Endothelial cell (in vitro differentiated cells): ENCODE data around the gene OLFM2. TPM values are rescaled to one million over a fixed set of nuclear protein-coding genes. Genes with fewer than 3 reads are reported as not detected.

Experiments
- DNase-seq: peaks from one replicate; pipeline ENCODE4 v3.0.0; 2021; ENCODE audit warnings: low spot score
- H3K27ac Mint-ChIP-seq: one replicate; pipeline ENCODE4 v1.8.0; 2021; ENCODE audit warnings: mixed read lengths, inconsistent platforms; ENCODE audit not compliant: unreplicated experiment
- H3K27me3 Mint-ChIP-seq: one replicate; pipeline ENCODE4 v1.8.0; 2021; ENCODE audit warnings: mild to moderate bottlenecking, moderate library complexity, mixed read lengths, inconsistent platforms; ENCODE audit not compliant: unreplicated experiment
- H3K36me3 Mint-ChIP-seq: one replicate; pipeline ENCODE4 v1.8.0; 2021; ENCODE audit warnings: mild to moderate bottlenecking, low read depth, mixed read lengths, inconsistent platforms; ENCODE audit not compliant: unreplicated experiment
- H3K4me1 Mint-ChIP-seq: one replicate; pipeline ENCODE4 v1.8.0; 2021; ENCODE audit warnings: mild to moderate bottlenecking, mixed read lengths, inconsistent platforms; ENCODE audit not compliant: unreplicated experiment
- H3K4me3 Mint-ChIP-seq: one replicate; pipeline ENCODE4 v1.8.0; 2021; ENCODE audit warnings: mild to moderate bottlenecking, mixed read lengths, inconsistent platforms; ENCODE audit not compliant: unreplicated experiment
- H3K9me3 Mint-ChIP-seq: one replicate; pipeline ENCODE4 v1.8.0; 2021; ENCODE audit warnings: mixed read lengths, inconsistent platforms; ENCODE audit not compliant: unreplicated experiment
- total RNA-seq: library from RNA; stranded (reverse); fragmentation: NEBNext Ultra II Directional; extraction: Animal tissue kit (Norgen Biotek cat#: 25700); gene quantifications from one replicate; pipeline ENCODE4 v1.2.1, GENCODE V29; 2021; ENCODE audit not compliant: unreplicated experiment
- TF ChIP-seq, protein P1 (sequence below): fragments of 200-600 bp; sonication (generic); IDR thresholded peaks from one replicate; pipeline ENCODE4 v1.5.0; 2021; ENCODE audit warnings: antibody characterized with exemption; ENCODE audit not compliant: unreplicated experiment

Gene OLFM2
- total RNA-seq, 1 donor from 2014 or later = 12.0 TPM

DNA sequence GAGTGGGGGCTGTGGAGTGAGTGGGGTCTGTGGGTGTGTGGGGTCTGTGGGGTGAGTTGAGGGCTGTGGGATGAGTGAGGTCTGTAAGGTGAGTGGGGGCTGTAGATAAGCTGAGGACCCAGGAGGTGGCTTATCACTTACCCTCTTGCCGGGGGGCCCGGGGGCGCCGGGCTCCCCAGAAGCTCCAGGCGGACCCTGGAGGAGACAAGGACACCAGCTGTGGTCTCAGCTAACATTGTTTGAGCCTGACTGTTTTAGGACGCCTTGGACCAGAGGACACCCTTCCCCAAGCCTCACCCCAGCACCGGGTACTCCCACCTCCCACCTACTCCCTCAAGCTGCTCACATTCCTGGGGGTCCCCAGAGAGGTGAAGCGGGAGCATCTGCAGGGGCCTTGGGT lies 34.2 kb upstream of the OLFM2 start:
- Mint-ChIP-seq H3K36me3 (peaks cover 4% of the 10 kb centered on the region), H3K27ac (no peak overlapping the region), H3K9me3 (no peaks in the 10 kb centered on the region), H3K4me1 (no peaks in the 10 kb centered on the region), H3K4me3 (no peak overlapping the region), H3K27me3 (peaks cover 16% of the 10 kb centered on the region)
- TF ChIP-seq, protein P1, sequence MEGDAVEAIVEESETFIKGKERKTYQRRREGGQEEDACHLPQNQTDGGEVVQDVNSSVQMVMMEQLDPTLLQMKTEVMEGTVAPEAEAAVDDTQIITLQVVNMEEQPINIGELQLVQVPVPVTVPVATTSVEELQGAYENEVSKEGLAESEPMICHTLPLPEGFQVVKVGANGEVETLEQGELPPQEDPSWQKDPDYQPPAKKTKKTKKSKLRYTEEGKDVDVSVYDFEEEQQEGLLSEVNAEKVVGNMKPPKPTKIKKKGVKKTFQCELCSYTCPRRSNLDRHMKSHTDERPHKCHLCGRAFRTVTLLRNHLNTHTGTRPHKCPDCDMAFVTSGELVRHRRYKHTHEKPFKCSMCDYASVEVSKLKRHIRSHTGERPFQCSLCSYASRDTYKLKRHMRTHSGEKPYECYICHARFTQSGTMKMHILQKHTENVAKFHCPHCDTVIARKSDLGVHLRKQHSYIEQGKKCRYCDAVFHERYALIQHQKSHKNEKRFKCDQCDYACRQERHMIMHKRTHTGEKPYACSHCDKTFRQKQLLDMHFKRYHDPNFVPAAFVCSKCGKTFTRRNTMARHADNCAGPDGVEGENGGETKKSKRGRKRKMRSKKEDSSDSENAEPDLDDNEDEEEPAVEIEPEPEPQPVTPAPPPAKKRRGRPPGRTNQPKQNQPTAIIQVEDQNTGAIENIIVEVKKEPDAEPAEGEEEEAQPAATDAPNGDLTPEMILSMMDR = no peak
- no peak for DNase-seq

DNA sequence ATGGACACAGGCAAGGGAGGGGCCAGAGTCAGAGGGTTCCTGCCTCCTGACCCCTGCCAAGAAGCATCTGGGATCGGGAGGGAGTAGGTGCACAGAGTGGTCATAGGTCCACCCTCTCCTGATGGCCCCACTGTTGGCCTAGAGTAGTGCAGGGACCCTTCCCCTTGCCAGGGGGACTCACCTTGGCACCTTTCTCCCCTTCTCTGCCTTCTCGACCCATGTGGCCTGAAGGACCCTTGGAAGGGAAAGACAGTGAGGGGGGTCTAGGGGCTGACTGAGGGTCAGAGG lies 33.3 kb upstream of the OLFM2 start:
- DNase-seq = no peak
- TF ChIP-seq, protein P1 = no peak
- Mint-ChIP-seq H3K4me1 (no peaks in the 10 kb centered on the region), H3K27me3 (peaks cover 16% of the 10 kb centered on the region), H3K4me3 (no peak overlapping the region), H3K9me3 (no peaks in the 10 kb centered on the region), H3K27ac (no peak overlapping the region), H3K36me3 (peaks cover 4% of the 10 kb centered on the region)

DNA sequence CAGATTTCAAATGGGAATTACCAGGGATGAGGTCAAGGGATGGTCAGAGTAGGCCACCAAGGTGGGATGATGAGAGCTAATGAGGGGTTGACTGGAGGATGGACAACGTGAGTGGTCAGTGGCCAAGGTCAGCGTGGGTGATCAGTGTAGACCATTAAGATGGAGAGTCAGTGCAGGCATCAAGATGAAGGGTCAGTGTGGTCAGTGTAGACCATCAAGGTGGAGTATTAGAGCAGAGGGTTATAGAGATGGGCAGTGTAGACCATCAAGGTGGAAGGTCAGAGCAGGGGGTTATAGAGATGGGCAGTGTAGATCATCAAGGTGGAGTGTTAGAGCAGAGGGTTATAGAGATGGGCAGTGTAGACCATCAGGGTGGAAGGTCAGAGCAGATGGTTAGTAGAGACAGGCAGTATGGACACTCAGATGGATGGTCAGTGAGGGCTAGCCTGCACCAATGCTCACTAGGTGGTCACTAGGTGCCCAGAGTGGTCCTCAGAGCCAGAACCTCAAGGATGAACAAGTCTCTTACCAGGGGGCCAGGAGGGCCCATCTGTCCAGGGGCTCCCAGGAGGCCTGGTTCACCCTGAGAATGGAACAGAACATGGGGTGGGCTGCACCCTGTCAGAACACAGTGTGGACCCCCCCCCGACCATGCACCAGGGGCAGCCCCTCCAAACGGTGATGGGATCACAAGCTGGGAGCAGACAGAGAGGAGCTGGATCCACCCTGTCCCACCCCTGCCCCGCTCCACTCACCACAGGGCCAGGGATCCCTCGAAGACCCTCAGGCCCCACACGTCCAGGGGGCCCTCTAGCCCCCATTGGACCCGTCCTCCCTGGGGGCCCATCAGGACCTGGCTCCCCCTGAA lies 32.7 kb upstream of the OLFM2 start:
- no peak for DNase-seq
- H3K27ac Mint-ChIP-seq = no peak overlapping the region
- peaks cover 16% of the 10 kb centered on the region for H3K27me3 Mint-ChIP-seq
- no peaks in the 10 kb centered on the region for H3K9me3 Mint-ChIP-seq
- TF ChIP-seq, protein P1 = no peak
- H3K36me3 Mint-ChIP-seq = peaks cover 4% of the 10 kb centered on the region
- H3K4me1 Mint-ChIP-seq = no peaks in the 10 kb centered on the region
- H3K4me3 Mint-ChIP-seq = no peak overlapping the region

DNA sequence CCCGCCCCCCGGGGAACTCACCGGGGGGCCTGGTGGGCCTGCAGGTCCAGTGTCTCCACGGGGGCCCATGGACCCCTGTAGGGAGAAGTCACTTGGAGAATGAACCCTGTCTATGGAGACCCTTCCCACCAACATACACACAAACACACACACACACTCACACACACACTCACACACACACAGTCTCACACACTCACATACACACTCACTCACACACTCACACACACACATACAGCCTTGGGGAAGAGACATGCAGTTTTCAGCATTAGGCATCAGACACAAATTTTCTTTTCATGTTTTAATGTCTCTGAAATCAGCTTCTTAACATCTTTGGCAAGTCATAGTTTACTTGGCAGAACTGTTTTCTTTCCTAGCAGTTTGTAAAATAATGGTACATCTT lies 31.0 kb upstream of the OLFM2 start:
- H3K9me3 Mint-ChIP-seq = no peaks in the 10 kb centered on the region
- no peak overlapping the region for H3K27ac Mint-ChIP-seq
- DNase-seq = no peak
- H3K4me3 Mint-ChIP-seq = peak overlapping the region; percentile 9
- no peaks in the 10 kb centered on the region for H3K4me1 Mint-ChIP-seq
- H3K27me3 Mint-ChIP-seq = peaks cover 16% of the 10 kb centered on the region
- TF ChIP-seq, protein P1 = no peak
- H3K36me3 Mint-ChIP-seq = peaks cover 4% of the 10 kb centered on the region

DNA sequence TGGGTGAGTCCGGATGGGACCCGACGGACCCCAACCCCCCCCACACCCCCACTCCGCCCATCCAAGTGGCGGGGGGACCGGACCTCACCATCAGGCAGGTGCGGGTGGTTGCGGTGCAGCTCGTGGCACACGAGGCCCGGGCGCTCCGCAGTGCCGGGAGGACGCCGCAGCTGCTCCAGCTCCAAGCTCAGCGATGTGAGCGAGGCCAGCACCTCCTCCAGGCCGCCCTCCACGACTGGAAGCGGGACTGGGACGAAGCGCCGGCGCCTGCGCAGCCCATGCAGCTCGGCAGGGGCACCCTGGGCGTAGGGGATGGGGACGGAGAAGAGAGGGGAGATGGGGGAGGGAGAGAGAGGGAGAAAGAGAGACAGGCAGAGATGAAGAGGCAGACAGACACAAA lies 30.1 kb upstream of the OLFM2 start:
- H3K9me3 Mint-ChIP-seq = no peaks in the 10 kb centered on the region
- H3K4me3 Mint-ChIP-seq = no peak overlapping the region
- H3K36me3 Mint-ChIP-seq = peaks cover 4% of the 10 kb centered on the region
- no peaks in the 10 kb centered on the region for H3K4me1 Mint-ChIP-seq
- peaks cover 16% of the 10 kb centered on the region for H3K27me3 Mint-ChIP-seq
- DNase-seq = peak; percentile 8
- no peak overlapping the region for H3K27ac Mint-ChIP-seq
- TF ChIP-seq, protein P1 = no peak
